Measurements from ENCODE around the gene MPP1.
"Not testable (repeated sequence)": the region's sequence is repeated elsewhere in the genome, so short reads cannot be mapped to it uniquely, and the experiment has no call there.

Gene MPP1

DNA sequence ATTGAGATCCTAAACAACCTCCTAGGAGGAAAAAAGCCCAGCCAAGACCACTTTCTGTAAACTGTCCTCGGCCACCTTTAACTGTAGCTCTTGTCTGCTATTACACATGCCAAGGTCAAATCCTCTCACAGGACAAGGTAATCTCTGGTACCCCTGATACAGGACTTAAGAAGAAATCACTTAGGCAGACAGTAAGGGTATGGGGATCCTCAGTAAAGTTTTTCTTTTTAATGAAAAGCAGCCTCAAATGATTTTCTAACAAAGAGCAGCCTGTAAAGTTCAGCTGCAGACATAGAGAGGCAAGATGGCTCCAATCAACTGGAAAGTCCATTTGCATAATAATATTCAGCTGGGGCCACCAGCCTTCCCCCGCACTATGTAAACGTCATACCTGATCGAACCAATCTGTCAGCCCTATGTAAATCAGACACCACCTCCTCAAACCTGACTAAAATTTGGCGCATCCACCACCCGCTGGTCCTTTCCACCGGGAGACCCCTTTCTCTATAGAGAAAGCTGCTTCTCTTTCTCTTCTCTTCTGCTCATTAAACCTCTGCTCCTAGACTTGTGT, 14.6 kb upstream of the MPP1 start:
- TF ChIP-seq POLR2A (IDR thresholded peaks at IDR 0.05; ENCODE audit: low read depth, low read length) = no peak
- FAIRE-seq (no peak), DNase-seq (ENCODE audit: insufficient read length, low spot score) (no peak)

DNA sequence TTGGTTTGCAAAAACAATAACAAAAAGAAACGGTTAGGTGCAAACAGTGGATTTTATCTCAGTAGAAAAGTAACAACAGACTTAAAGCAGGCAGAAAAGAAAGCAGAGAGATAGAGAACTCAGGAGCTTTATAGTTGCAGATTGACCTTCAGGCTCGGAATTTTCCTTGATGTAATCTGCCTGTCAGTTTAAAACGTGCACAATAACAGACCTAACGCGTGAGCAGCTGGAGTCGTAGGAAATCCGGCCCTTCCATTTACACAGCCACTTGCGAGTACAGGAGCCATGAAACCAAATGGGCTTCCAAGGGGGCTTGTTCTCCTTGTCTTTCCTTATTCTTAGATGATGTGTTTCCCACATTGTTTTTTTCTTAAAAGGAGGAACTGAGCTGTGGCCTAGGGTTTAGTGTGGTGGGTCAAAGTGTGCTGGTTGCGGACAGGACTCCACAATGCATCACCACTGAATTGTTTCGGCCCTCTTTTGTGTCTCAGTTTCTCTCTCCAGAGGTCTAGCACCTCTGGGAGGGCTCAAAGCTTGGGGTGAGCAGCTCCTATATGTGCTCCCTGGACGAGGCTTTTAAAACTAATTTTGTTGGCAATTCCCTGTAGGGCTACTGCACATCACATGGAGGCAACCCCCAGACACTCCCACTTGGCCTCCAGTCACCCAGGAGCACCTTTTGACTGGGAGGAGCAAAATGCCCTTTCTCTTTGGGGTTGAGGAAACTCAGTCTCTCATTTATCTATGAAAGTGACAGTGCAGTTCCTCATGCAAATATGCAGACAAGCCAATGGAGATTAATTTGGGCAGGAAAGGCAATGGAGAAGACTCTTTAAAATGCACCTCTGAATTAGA, 13.9 kb upstream of the MPP1 start:
- no peak for TF ChIP-seq POLR2A (IDR thresholded peaks at IDR 0.05; ENCODE audit: low read depth, low read length)
- FAIRE-seq (no peak), DNase-seq (ENCODE audit: insufficient read length, low spot score) (no peak)

DNA sequence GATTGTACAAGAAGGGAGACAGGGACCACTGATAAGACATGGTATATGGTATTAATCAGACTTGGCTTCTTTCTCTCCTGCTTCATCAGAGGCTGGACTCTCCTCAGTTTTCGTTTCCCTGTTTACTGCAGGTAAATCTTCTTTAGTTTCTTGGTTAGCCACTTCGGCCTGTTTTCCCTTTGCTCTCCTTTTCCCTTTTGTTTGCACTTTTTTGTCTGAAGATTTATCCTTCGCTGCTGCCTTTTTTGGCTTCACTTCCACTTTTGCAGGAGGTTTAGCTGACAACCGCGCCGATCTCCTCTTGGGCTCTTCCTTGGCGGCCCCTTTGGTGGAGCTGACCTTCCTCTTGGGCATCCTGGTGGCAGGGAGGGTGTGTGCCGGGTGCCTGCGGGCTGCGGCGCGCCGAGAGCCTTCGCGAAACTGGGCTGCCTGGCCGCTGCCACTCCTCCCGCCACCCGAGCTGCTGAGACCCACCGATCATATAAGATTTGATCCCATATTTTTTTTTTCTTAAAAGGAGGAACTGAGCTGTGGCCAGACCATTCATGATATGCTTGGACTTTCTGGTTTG, 11.8 kb upstream of the MPP1 start:
- not testable (repeated sequence) for DNase-seq (ENCODE audit: insufficient read length, low spot score); FAIRE-seq

DNA sequence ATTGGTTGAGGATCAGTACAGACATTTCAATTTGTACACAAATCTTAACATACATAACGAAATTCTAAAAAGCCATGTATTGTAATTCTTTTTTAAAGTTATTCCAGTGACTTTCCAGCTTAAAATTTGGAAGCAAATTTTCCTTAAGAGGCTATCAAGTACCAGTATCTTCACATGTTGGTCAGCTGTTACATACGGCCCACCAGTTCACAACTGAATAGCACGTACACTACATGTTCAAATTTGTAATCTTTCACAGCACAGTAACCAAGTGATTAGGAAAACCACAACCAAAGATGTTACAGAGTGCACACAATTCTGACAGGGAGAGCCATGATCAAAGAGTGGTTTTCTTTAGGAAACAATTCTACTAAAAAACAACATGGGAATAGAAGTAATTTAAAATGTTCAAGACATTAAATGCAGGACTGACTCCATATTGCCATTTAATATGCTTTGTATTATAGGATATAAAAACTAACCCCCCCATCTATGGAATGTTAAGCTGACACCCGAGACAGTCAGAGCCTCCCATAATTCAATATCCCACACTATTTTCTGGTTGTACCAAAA, 11.1 kb upstream of the MPP1 start:
- not testable (repeated sequence) for DNase-seq (ENCODE audit: insufficient read length, low spot score); FAIRE-seq

DNA sequence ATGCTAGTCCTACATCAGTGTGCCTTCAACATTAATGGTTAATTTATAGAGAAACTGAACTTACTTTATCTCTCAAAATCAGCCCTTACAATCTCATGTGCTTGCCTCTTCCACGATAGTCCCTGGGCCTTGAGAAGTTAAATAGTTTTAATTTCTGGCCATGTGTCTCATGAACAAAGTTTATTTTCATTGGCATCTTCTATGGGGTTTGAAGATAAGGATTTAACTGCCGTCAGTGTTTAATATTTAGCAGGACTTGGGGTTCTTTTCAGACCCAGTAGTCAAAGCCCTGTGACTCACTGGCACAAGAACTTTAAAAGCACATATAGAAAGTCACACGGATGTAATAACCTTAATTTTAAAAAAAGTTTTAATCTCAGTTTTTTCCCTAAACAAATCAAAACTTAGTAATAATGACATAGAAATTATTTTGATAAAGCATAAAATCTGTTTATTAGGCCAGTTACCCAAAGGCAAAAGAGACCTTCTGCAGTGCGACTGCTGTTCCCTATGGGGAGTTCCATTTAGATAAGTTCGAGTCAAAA, 10.1 kb upstream of the MPP1 start:
- FAIRE-seq (no peak), DNase-seq (ENCODE audit: insufficient read length, low spot score) (no peak)
- no peak for TF ChIP-seq POLR2A (IDR thresholded peaks at IDR 0.05; ENCODE audit: low read depth, low read length)

DNA sequence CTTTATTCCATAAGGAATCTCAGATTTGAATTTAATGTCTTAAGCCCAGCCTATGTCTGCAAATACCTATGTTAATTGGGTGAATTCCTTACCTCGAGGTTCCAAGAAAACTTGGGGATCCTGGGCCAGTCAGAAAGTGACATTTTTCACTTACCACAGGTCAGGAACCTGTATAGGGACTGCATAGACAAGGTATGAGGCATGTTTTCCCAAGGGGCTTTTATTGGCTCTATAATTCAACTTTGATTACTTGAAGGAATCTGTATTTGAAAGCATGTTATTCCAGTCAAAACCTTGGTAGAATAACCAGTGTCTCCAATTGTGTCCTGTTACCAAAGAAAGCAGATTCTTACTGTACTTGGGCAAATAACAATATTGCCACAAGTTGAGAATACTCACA, 8.5 kb upstream of the MPP1 start:
- DNase-seq (ENCODE audit: insufficient read length, low spot score) (no peak), FAIRE-seq (no peak)
- TF ChIP-seq POLR2A (IDR thresholded peaks at IDR 0.05; ENCODE audit: low read depth, low read length) = no peak

DNA sequence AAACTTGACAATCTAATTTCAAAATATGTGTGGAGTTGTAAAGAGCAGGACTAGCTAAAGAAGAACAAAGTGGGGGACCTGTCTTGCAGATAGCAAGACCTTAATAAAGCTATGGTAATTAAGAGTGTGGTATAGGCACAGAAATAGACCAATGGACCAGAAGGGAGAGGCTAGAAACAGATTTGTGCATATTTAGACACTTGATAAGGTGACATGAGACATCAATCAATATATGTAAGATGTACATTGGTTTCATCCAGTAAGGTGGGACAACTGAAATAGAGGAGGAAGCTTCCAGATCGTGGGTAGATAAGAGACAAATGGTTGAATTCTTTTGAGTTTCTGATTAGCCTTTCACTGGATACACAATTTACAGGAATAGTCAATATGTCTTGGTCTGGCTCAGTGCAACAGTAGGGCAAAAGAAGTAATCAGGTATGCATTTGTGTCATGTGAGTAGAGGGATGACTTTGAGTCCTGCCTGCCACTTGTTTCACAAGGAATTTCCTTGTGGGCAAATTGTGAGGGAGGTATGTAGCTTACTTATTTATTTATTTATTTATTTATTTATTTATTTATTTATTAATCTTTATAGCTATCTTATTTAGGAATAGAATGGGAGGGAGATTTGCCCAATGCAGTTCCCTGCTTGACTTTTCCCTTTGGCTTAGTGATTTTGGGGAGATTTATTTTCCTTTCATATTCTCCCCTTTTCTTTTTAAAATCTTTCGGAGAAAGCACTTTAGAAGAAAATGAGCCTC, 7.2 kb upstream of the MPP1 start:
- FAIRE-seq = no peak
- no peak for DNase-seq (ENCODE audit: insufficient read length, low spot score)
- no peak for TF ChIP-seq POLR2A (IDR thresholded peaks at IDR 0.05; ENCODE audit: low read depth, low read length)

DNA sequence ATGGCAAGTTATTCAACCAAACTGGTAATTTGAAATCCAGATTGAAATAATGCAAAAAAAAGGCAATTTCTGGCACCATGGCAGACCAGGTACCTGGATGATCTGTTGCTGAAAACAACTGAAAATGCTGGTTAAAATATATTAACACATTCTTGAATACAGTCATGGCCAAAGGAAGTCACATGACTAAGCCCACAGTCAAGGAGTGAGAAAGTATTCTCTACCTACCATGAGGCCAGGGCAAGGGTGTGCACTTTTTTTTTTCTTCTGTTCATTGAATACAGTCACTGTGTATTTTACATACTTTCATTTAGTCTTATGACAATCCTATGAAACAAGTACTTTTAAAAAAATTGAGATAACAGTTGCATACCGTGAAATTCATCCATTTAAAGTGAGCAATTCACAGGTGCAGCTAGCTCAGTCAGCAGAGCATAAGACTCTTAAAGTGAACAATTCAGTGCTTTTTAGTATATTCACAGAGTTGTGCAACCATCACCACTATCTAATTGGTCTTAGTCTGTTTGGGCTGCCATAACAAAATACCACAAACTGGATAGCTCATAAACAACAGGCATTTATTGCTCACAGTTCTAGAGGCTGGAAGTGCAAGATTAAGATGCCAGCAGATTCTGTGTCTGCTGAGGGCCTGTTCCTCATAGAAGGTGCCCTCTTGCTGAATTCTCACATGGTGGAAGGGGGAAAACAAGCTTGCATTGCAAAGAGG, 4.8 kb upstream of the MPP1 start:
- TF ChIP-seq POLR2A (IDR thresholded peaks at IDR 0.05; ENCODE audit: low read depth, low read length) = no peak
- FAIRE-seq (no peak), DNase-seq (ENCODE audit: insufficient read length, low spot score) (no peak)

DNA sequence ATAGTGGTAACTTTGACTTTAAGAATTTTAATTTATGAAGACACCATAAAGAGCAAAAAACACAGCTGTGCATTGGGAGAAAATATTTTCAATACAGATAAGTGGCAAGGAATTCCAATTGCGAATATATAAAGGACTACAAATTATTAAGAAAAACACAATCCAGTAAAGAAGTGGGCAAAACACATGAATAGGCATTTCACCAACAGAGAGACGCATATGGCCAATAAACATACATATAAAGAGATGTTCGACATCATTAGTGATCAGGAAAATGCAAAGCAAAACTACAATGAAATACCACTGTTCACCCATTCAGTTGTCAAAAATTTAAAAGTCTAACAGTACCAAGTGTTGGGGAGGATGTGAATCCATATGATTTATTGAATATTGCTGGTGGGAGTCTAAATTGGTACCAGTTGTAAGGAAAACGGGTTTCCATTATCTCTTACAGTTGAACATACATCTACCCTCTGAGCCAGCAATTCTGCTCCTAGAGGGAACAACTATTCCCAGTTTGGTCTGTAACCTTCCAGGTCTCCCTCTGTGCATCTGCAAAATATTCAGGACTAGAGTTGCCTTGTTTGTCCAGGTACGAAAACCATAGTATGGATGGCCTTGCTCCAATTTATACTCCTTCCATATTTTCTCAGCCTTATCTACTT, 1.7 kb upstream of the MPP1 start:
- no peak for FAIRE-seq
- DNase-seq (ENCODE audit: insufficient read length, low spot score) = no peak
- TF ChIP-seq POLR2A (IDR thresholded peaks at IDR 0.05; ENCODE audit: low read depth, low read length) = no peak

DNA sequence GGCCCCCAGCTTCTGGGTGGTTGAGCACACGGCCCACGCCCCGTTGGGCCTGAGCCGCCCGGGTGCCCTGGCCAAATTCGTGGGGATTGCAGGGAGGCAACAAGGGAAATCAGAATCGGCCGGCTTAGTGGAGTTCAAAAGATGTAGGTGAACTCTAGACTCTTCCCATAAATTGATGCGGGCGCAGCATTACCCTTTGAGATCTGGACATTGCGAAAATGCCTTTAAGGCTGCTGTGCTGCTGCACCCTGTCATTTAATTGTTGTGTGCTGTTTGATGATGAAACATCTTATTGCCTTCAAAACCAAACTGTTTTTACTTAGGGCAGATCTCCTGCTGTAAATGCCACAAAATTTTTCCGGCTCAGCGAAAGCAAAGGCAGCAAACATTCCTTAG, 409 bp upstream of the MPP1 start:
- DNase-seq (ENCODE audit: insufficient read length, low spot score) = no peak
- TF ChIP-seq POLR2A (IDR thresholded peaks at IDR 0.05; ENCODE audit: low read depth, low read length) = no peak
- no peak for FAIRE-seq

DNA sequence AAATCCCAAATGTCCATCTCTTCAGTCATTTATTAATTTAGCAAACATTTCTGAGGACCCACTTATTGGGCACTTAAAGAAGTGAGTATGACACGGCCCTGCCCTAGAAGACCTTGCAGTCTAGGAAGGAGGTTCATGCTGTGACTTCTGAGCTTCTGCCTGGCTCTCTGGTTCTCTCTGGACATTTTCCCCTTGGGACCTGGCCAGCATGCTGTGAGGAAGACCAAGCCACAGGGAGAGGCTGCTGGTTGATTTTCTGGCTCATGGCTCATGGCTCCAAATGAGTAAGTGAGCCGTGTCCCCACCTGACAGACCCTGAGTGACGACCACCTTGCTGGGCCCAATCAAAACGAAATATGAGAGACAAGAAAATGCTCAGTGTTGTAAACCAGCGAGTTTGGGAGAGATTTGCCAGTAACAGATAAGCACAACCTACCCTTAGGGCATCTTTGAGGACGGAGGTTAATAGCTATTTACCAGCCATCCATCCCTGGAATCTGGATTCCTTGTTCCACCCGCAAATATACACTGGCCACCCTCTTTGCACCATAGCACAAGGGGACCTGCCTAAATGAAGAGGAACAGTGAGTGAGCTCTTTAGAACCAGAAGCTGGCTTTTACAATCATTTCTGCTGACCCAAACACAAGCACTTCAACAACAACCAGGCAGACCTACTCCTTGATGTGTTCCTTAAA, 876 bp downstream of the MPP1 start:
- no peak for TF ChIP-seq POLR2A (IDR thresholded peaks at IDR 0.05; ENCODE audit: low read depth, low read length)
- DNase-seq (ENCODE audit: insufficient read length, low spot score) (no peak), FAIRE-seq (no peak)

DNA sequence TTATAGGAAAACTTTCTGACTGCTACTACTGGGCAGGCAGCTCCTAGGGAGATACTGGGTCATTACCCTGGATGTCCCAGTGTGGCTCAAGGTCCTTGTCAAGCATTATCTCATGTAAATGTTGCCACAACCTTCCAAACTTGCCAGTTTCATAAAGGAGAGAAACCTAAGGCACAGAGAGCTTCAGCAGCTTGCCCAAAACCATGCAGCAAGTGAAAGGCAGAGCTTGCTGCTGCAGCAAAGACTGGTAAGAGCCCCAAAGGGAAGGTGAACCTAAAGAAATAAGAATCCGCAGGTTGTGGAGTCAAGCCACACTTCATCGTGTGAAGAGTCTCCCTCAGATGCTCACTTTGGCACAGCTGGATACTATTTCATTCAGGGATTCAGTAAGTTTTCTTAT, 2.3 kb downstream of the MPP1 start:
- DNase-seq (ENCODE audit: insufficient read length, low spot score) = no peak
- FAIRE-seq = no peak
- no peak for TF ChIP-seq POLR2A (IDR thresholded peaks at IDR 0.05; ENCODE audit: low read depth, low read length)
